ENCODE data around the gene MYO5C. TPM values are rescaled to one million over a fixed set of nuclear protein-coding genes. Genes with fewer than 3 reads are reported as not detected.

The MYO5C gene
- total RNA-seq, 1 donor, result 0.36 TPM

GRCh38 chr15:52193321-52193720 lies 102.3 kb downstream of the MYO5C start:
- no peak overlapping the region for H3K4me3 ChIP-seq (ENCODE audit: low read depth, low read length)
- no peak for DNase-seq (ENCODE audit: low read depth)
- TF ChIP-seq, protein P1, sequence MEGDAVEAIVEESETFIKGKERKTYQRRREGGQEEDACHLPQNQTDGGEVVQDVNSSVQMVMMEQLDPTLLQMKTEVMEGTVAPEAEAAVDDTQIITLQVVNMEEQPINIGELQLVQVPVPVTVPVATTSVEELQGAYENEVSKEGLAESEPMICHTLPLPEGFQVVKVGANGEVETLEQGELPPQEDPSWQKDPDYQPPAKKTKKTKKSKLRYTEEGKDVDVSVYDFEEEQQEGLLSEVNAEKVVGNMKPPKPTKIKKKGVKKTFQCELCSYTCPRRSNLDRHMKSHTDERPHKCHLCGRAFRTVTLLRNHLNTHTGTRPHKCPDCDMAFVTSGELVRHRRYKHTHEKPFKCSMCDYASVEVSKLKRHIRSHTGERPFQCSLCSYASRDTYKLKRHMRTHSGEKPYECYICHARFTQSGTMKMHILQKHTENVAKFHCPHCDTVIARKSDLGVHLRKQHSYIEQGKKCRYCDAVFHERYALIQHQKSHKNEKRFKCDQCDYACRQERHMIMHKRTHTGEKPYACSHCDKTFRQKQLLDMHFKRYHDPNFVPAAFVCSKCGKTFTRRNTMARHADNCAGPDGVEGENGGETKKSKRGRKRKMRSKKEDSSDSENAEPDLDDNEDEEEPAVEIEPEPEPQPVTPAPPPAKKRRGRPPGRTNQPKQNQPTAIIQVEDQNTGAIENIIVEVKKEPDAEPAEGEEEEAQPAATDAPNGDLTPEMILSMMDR (IDR thresholded peaks at IDR 0.05; ENCODE audit: insufficient read depth, low read length), result no peak

GRCh38 chr15:52191207-52191606 lies 104.4 kb downstream of the MYO5C start, which contains the start of gene GNB5:
Gene GNB5, minus strand, starts transcription at chr15:52191392. Its CDS starts 6,716 bp downstream, at chr15:52184676.
- DNase-seq (ENCODE audit: low read depth), result no peak
- H3K4me3 ChIP-seq (ENCODE audit: low read depth, low read length), result no peak within 1 kb of the TSS
- TF ChIP-seq, protein P1 (IDR thresholded peaks at IDR 0.05; ENCODE audit: insufficient read depth, low read length), result no peak

- TF ChIP-seq, protein P1 (IDR thresholded peaks at IDR 0.05; ENCODE audit: insufficient read depth, low read length), result no peak
- H3K4me3 ChIP-seq (ENCODE audit: low read depth, low read length), result no peak overlapping the region
- no peak for DNase-seq (ENCODE audit: low read depth)
Measured at GRCh38 chr15:52186651-52187486, 108.7 kb downstream of the MYO5C start.

DNA sequence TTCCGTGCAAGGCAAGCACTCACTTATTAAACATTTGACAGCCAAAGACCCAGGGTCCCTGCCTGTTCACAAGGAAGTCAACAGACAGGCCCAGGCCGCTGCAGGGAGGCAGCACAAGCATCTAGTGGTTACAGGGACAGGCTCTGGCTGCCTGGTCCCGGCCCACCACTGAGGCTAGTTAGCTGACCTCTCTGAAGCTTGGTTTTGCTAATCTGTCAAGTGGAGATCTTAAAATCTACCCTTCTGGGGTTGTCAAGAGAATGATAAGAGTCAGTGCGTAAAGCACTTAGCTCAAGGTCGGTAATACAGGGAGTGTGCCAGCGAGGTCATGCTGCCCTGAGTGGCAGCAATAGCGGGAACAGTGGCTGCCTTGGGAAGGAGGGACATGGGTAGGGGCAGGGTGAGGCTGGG lies 110.4 kb downstream of the MYO5C start:
- no peak for DNase-seq (ENCODE audit: low read depth)
- TF ChIP-seq, protein P1 (IDR thresholded peaks at IDR 0.05; ENCODE audit: insufficient read depth, low read length), result no peak
- H3K4me3 ChIP-seq (ENCODE audit: low read depth, low read length), result no peak overlapping the region

- H3K4me3 ChIP-seq (ENCODE audit: low read depth, low read length), result no peak overlapping the region
- DNase-seq (ENCODE audit: low read depth), result no peak
- TF ChIP-seq, protein P1 (IDR thresholded peaks at IDR 0.05; ENCODE audit: insufficient read depth, low read length), result no peak
Measured at GRCh38 chr15:52184721-52185120, 110.9 kb downstream of the MYO5C start.

DNA sequence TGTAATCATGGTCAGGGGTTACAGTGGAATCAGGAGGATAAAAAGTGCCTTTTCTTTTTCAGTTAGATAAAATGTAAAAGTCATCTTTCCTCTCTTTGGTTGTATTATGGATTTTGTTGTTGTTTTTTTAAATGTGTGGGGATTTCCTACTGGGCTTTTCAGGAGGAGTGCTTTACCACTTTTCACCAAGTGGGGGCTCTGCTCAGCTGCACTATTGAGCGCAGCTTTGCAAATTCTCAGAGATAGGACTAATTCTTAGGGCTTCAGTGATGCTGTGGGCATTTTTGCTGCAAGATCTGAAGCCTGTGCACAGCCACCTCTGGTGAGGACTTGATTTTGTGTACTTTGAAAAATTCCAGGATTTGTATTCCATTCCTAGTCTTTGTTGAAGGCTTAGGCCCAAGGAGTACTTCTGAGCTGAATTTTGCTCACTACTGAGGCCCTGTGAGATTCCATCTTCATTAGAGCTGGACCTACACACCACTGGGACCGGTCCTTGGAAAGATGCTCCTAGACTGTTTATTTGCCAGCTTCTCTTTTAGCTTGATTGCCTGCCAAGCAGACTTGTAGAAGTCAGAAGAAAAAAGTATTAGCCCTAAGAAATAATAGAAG lies 111.9 kb downstream of the MYO5C start:
- TF ChIP-seq, protein P1 (IDR thresholded peaks at IDR 0.05; ENCODE audit: insufficient read depth, low read length), result peak; percentile 78
- peak; percentile 60 for DNase-seq (ENCODE audit: low read depth)
- H3K4me3 ChIP-seq (ENCODE audit: low read depth, low read length), result no peak overlapping the region
